CD4-positive, alpha-beta memory T cell (primary cell): ENCODE results near the gene CDRT15. TPM values are rescaled to one million over a fixed set of nuclear protein-coding genes. Genes with fewer than 3 reads are reported as not detected.

Source experiments
- polyA plus RNA-seq, 2 donors: library from polyadenylated mRNA; unstranded; fragments of 300-500 nt; fragmentation: Illumina TruSeq; gene quantifications; one replicate each; pipeline ENCODE4 v1.2.3, GENCODE V29; 2021
- total RNA-seq, 2 experiments: library from RNA; stranded (reverse); gene quantifications; one replicate each; pipeline ENCODE4 v1.2.3, GENCODE V29; 2021

Gene CDRT15
- total and polyA plus RNA-seq, 4 experiments from 2014 or later, result not detected

Other genes starting within 250 kb of the CDRT15 start
- gene COX10, start 167.4 kb downstream of the CDRT15 start, total RNA-seq, result 10 to 100 TPM; 16.9 to 17.6 TPM
- 10 to 100 TPM; 23.2 to 34.8 TPM for gene COX10, start 167.4 kb downstream of the CDRT15 start, polyA plus RNA-seq
- 10 to 100 TPM; 38.8 to 40.5 TPM for gene HS3ST3B1, start 64.2 kb upstream of the CDRT15 start, total RNA-seq
- 10 to 100 TPM in 1 of 2 donors, 1 to 10 TPM in 1; 6.0 to 12.4 TPM for gene HS3ST3B1, start 64.2 kb upstream of the CDRT15 start, polyA plus RNA-seq